T-helper 2 cell treated with Interferon-gamma antibody and Interleukin-4, amounts not matched to agents 100 ng/mL and 5 ng/mL, for 36 hours (primary cell): ENCODE results near the gene TBX4. TPM values are rescaled to one million over a fixed set of nuclear protein-coding genes. Genes with fewer than 3 reads are reported as not detected.

Experiments used
- intact Hi-C: fragments of 100-400 bp; cut with micrococcal nuclease; formaldehyde crosslinking; loops from one replicate; pipeline ENCODE4 v1.15.1; 2023
- total RNA-seq: library from RNA; stranded (reverse); gene quantifications from 2 replicates; pipeline ENCODE4 v1.2.3, GENCODE V29; 2022

Gene TBX4
- not detected in 2 replicates for total RNA-seq

- intact Hi-C loops: loop anchor here (1.0 kb wide), 1 partner anchor 47 kb away; no protein-coding TSS in a partner anchor
Observed at GRCh38 chr17:61452301-61453290, at the start of gene TBX4. TSS of gene TBX4 (plus strand) at chr17:61452422. CDS start at chr17:61456491, 4,069 bp downstream.

DNA sequence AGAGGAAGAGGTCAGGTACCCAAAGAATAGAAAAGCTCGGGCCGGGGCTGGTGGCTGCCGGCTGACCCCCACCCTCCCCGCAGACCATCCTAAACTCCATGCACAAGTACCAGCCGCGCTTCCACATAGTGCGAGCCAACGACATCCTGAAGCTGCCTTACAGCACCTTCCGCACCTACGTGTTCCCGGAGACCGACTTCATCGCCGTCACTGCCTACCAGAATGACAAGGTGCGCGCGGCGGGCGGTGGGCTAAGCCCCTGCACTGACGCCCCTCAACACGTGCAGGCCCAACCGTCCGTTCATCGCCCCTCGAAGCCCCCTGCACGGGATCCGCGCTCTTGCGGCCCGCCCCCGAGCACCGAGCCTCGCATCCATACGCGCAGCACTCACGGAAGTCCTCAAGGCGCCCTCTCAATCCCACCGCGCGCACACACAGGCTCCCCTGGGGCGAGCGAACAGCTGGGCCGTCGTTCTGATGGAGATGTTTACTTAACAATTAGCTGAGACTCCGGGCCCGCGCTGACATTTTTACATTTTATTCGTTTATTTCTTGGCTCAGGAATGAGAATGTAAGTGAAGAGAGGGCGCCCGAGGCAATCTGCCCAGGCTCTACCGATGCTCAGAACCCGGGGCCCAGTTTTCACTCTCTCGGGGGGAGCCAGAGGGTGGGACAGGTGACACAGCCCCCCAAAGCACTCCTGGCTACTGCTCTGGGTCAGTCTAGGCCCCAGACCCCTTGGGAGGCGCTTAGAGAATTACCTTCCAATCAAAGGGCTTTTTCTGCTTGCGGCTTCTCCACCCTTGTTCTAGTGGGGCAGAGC lies 49.0 kb upstream of the TBX4 start:
- intact Hi-C loops: no loop called here

DNA sequence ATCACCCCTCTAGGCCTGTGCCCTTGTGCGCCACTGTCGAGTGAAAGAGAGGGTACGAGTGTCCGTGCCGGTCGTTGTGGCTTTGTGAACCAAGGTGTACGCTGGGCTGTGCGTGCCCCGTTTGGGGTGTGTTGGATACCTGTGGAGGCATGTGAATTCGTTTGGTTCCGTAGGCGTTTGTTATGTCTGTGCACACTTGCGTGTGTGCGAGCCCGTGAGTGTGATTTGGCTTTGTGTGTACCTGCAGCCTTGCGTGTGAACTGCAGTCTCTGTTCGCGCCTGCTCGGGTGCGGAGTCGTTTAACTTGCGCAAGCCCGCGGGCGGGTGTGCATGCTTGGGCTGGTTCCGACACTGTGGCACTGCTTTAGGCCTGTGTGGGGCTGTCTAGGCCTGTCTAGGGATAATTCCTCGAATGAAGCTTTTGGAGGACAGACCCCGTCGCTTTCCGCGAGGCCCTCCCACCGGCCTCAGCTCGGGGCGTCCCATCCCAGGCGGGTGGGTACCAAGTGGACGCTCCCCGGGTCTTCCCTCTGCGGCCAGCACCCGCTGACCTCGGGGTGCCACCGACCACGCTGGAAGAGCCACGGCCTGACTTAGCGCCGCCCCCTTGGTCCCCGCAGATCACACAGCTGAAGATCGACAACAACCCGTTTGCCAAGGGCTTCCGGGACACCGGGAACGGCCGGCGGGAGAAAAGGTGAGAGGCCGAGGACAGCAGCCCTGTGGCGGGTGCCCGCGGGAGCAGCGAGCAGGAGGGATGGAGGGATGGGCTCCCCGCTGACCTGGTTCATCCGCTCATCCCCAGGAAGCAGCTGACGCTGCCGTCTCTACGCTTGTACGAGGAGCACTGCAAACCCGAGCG lies 48.2 kb upstream of the TBX4 start:
- intact Hi-C loops: no loop called here

DNA sequence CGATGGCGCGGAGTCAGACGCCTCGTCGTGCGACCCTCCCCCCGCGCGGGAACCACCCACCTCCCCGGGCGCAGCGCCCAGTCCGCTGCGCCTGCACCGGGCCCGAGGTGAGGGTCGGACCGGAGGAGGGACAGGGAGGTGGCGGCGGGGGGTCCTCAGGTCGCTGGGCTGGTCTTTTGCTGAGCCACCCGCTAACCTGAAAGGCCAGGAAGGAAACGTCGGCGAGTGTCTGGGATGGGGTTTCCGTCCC lies 47.6 kb upstream of the TBX4 start:
- intact Hi-C loops: no loop called here

DNA sequence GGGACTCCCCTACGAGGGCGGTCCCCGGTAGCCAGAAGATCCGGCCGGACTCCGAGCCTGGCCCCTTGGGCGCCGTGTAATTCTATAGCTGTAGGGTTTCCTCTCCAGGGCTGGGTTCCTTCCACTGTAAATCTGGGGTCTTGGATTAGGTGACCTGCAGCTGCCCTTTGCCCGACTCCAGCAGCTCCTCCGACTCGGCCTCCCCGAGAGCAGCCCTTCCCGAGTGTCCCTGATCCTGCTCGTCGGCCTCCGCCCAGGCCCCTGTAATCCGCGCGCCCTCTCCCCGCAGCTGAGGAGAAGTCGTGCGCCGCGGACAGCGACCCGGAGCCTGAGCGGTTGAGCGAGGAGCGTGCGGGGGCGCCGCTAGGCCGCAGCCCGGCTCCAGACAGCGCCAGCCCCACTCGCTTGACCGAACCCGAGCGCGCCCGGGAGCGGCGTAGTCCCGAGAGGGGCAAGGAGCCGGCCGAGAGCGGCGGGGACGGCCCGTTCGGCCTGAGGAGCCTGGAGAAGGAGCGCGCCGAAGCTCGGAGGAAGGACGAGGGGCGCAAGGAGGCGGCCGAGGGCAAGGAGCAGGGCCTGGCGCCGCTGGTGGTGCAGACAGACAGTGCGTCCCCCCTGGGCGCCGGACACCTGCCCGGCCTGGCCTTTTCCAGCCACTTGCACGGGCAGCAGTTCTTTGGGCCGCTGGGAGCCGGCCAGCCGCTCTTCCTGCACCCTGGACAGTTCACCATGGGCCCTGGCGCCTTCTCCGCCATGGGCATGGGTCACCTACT lies 47.1 kb upstream of the TBX4 start:
- intact Hi-C loops: loop anchor here (1.0 kb wide), 1 partner anchor 47 kb away; the partner anchor contains the start of gene TBX4

DNA sequence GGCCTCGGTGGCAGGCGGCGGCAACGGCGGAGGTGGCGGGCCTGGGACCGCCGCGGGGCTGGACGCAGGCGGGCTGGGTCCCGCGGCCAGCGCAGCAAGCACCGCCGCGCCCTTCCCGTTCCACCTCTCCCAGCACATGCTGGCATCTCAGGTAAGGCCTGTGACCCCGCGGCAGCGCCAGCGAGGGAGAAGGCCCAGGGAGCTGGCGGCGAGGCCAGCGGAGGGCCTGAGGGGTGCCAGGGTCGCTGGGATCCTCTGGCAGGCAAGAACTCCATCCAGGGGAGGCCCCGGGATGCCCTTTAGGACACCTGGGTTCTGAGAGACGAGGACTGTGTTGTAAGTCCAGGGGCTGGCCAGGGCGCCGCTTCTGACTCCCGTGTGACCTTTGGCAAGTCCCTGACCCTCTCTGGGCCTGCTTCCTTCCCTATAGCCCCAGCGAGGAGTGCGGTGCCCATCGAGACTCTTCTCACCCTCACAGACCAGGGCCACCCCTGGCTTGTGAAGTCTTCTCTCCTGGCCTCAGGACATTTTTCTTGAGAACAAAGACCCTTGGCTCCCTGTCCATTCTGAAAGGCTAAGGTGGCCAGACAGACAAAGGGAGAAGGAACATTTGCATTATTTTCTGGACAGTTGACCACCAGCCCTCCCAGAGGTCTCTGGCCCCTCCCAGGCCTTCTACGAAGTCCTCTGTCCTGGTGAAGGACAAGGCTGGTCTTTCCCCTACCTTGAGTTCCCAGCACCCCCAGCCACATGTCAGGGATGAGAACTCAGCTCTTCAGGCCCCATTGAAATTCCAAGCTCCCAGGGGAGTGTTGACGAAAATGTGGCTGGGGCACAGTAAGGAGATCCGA lies 46.3 kb upstream of the TBX4 start:
- intact Hi-C loops: loop anchor here (1.0 kb wide), 1 partner anchor 46 kb away; the partner anchor contains the start of gene TBX4

GRCh38 chr17:61406537-61406845 lies 45.7 kb upstream of the TBX4 start:
- intact Hi-C loops: no loop called here

DNA sequence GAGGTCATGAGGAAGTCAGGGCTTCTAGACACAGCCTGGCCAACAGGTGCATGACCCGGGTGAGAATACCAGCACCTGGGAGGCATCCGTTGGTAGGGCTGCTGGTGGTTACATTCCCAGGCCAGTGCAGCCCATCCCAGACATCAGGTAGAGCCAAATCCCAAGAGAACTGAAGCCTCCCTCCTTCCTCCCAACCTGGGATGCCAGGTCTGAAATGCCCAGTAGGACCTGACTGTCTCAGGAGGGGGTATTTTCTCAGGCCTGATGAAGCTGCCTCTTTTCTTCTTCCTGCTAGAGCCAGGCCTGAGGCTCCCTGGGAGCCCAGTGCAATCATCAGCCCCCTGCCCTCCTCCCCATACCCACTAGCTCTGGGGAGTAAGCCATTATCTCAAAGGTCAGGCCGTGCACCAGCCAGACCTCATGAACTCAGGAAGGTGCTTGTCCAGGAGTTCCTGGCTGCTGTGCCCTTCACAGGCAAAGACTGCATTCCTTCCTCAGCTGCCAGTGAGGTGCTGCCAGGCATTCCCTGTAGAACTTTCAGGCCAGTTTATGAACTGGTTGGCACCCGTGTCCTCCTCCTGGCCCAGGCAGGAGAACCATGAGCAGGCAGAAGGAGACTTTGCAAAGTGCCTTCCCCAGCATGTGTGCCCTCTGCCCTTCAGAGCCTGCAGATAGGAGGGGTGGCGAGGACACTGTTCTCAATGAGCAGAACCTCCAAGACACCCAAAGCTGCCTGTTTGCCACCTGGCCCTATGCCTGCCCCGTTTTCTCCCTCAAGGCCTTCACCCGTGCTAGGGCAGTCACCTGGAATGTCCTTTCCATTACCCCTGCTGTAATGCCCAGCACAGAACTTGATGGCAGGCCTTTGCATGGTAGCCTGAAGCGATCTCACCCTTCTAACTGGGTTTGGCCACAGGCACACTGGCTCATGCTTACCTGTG lies 45.0 kb upstream of the TBX4 start:
- intact Hi-C loops: no loop called here

GRCh38 chr17:61408151-61409041 lies 43.8 kb upstream of the TBX4 start:
- intact Hi-C loops: no loop called here

DNA sequence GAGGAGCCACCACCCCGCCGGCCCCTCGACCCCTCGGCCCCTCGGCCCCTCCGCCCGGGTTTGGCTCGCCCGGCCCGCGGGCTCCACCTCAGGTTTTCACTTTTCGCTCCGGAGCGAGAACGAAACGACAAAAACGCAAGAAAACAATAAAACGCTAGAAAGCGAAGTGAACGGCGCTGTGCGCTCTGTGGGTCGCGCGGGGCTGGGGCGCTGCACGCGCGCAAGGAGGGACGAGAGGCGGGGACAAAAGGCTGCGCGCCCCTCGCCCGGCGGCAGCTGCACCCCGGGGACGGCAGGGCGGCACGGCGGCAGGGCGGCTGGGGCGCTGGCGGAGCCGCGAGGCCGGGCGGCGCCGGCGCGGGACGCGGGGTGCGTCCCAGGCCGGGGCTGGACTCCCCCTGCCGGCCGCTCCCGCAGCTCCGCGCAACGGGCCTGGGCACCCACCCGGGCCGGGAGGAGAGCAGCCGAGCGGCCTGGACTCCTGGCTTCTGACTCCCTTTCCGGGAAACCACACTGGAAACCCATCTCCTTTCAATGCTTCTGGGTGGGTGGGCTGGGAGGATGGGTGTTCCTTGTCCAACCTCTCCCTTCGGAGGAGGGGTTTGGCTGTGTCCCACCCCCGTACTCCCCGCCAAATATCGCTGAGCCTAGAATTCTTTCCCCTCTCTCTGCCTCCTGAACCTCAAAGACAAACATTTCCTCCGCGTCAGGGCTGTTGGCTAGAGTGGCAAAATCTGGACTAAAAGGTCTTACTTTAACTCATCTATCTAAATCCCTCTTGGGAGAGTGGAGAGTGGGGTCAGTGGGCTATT lies 42.7 kb upstream of the TBX4 start:
- intact Hi-C loops: no loop called here

GRCh38 chr17:61410141-61411010 lies 41.8 kb upstream of the TBX4 start:
- intact Hi-C loops: no loop called here

- intact Hi-C loops: no loop called here
Observed at GRCh38 chr17:61411011-61411260, 41.3 kb upstream of the TBX4 start.

GRCh38 chr17:61411261-61412142 lies 40.7 kb upstream of the TBX4 start:
- intact Hi-C loops: loop anchor here (1.0 to 2.0 kb wide), 3 partner anchors 140 to 425 kb away; no protein-coding TSS in a partner anchor

DNA sequence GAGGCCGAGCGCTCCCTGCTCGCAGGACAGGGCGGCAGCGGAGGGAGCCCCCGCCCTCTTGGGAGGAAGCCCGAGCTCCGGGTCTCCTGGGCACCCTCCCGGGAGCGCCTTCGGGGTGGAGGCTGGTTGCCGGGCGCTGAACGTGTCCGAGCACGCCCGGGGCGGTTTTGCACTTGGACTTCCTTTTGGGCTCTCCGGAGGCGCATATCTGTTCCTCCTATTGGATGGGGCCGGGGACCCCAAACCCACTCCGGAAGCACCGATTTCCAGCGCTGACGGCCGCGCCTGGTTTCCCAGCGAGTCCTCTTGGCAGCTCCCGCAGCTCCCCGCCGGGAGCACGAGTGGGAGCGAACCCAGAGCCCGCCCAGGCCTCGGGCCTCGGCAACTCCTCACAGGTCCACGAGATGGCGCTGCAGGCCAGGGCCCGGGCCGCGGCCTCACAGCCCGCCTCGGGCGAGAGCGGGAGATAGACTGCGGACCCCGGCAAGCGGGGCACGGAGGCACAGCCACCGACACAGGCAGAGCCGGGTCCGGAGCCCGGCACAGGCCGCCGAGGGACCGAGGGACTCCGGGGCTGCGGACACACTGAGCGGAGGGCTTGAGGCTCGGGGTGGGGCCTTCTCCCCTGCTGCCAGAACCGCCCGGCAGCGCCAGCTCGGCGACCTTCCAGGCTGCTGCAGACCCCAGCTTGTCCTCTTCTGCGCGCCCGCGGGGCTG lies 39.9 kb upstream of the TBX4 start:
- intact Hi-C loops: loop anchor here (1.0 to 2.0 kb wide), 3 partner anchors 139 to 424 kb away; no protein-coding TSS in a partner anchor
